Measurements from ENCODE around the gene ZMAT3. TPM values are rescaled to one million over a fixed set of nuclear protein-coding genes. Genes with fewer than 3 reads are reported as not detected.
A peak's percentile ranks its signal among the peaks of the same experiment; 100 is the strongest.

The ZMAT3 gene
- total and polyA plus RNA-seq, 2 of the 13 experiments (the other 11 are each of a cell fraction or from before 2014, with no cell fraction given), result 11.4 to 11.7 TPM

GRCh38 chr3:179071323-179072099, at the start of gene ZMAT3 (continued):
- TF ChIP-seq KLF16 (CRISPR knock-in tag; IDR thresholded peaks at IDR 0.05) (no peak), ZNF275 (CRISPR knock-in tag; IDR thresholded peaks at IDR 0.05; ENCODE audit: borderline replicate concordance) (0 out of 2 replicates have a peak, but pooled peaks have one; percentile 19), TSC22D2 (CRISPR knock-in tag; IDR thresholded peaks at IDR 0.05; ENCODE audit: borderline replicate concordance) (no peak), U2AF1 (optimal IDR thresholded peaks at IDR 0.05; ENCODE audit: low read depth, low read length) (no peak), ZFP36L2 (CRISPR knock-in tag; IDR thresholded peaks at IDR 0.05) (no peak), MLLT10 (CRISPR knock-in tag; IDR thresholded peaks at IDR 0.05) (no peak), GATAD2A (CRISPR knock-in tag; IDR thresholded peaks at IDR 0.05) (no peak), AKAP8 (CRISPR knock-in tag; IDR thresholded peaks at IDR 0.05) (peak; percentile 36; the same call in 1 of the 2 replicates), ZC3H4 (CRISPR knock-in tag; IDR thresholded peaks at IDR 0.05; ENCODE audit: borderline replicate concordance) (no peak), RBFOX2 (IDR thresholded peaks at IDR 0.05; ENCODE audit: low read depth, low read length) (peak; percentile 94), ZFP37 (CRISPR knock-in tag; IDR thresholded peaks at IDR 0.05; ENCODE audit: borderline replicate concordance) (no peak), ZMYM2 (CRISPR knock-in tag; IDR thresholded peaks at IDR 0.05) (no peak), RBM22 (optimal IDR thresholded peaks at IDR 0.05; ENCODE audit: low read length) (no peak), ATF2 (CRISPR knock-in tag; IDR thresholded peaks at IDR 0.05) (no peak), HOXA3 (CRISPR knock-in tag; IDR thresholded peaks at IDR 0.05) (peak; percentile 49), ZNF333 (CRISPR knock-in tag; IDR thresholded peaks at IDR 0.05; ENCODE audit: borderline replicate concordance) (no peak), ZNF510 (CRISPR knock-in tag; IDR thresholded peaks at IDR 0.05; ENCODE audit: low read depth) (no peak), ETV5 (CRISPR knock-in tag; IDR thresholded peaks at IDR 0.05; ENCODE audit: borderline replicate concordance) (peak; percentile 70), ZNF281 (CRISPR knock-in tag; IDR thresholded peaks at IDR 0.05; ENCODE audit: borderline replicate concordance) (no peak), RELA (CRISPR knock-in tag; IDR thresholded peaks at IDR 0.05) (no peak), PREB (CRISPR knock-in tag; IDR thresholded peaks at IDR 0.05) (peak; percentile 60; the same call in 1 of the 2 replicates), GMEB2 (CRISPR knock-in tag; IDR thresholded peaks at IDR 0.05; ENCODE audit: low read depth) (no peak), NCOA1 (CRISPR knock-in tag; IDR thresholded peaks at IDR 0.05) (no peak)
